GM18526 (cell line): Measurements from ENCODE around the gene PHPT1.

Experiments
- POLR2A ChIP-seq: IDR thresholded peaks from 3 replicates; pipeline ENCODE4 v1.6.1; 2011; ENCODE audit not compliant: insufficient read length; ENCODE audit errors: extremely low read depth

PHPT1 gene

DNA sequence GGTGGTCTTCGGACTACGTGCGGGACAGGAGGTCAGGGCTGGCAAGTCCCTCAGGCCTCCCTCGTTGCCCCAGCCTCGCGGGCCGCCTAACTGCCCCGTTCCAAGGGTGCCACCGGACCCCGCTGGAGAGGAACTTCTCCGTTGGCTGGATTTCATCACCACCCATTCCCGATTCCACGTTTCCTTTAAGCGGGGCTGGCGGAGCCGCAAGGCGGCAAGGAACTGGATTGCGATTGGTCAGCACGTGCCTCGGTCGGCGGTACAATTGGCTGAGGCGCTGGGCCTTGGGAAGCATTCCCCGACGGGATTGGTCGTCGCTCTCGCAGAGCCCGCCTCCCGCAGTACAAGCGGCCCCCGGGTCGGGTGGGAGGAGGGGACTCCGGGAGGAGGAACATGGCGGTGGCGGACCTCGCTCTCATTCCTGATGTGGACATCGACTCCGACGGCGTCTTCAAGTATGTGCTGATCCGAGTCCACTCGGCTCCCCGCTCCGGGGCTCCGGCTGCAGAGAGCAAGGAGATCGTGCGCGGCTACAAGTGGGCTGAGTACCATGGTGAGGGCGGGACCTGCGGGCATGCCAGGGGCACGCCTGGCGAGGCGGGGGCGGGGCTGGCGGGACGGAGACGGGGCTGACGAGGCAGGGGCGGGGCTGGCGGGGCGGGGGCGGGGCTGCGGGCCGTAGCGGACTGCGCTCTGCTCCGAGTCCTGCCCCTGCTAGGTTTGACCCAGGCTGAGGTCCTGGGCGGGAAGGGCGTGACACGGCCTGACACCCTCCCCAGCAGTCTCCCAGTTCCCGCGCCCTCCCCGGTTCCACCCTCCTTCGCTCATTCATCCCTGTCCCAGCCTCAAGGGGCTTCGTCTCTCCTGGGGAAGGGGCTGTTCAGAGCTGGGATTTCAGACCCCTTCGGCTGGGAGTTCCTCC, at the start of gene PHPT1:
Gene PHPT1 (plus strand): TSS at position 372 of the 922 bp plus-strand sequence. CDS start 22 bp downstream, at position 394.
- TF ChIP-seq POLR2A: peak; percentile 93

DNA sequence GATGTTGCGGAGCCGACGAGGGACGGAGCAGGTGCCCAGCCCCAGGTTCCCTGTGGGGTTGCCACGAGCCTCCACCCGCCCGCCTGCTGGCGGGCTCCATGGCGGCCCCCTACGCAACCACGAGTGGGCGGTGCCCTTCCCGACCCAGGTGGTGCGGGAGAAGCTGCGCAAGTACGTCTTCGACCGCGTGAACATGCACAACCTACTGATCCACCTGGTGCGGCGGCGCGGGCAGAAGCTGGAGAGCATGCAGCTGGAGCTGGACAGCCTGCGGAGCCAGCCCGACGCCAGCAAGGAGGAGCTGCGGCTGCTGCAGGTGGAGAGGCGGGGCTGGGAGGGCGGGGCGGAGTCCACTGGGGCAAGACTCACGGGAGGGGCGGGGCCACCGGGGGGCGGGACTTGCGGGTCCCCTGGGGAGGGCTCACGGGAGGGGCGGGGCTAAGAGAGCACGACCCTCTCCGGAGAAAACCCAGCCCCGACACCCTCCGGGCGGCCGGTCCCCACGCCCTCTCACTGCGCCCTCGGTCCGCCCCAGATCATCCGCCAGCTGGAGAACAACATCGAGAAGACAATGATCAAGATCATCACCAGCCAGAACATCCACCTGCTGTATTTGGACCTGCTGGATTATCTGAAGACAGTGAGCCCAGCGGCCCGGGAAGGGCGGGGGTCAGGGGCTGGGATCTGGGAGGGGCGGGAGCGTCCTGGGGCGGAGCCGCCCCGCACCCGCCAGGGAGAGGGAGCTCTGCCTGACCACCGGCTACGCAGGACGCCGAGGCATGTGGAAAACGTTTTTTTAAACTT, 49.2 kb upstream of the PHPT1 start:
- no peak for TF ChIP-seq POLR2A

DNA sequence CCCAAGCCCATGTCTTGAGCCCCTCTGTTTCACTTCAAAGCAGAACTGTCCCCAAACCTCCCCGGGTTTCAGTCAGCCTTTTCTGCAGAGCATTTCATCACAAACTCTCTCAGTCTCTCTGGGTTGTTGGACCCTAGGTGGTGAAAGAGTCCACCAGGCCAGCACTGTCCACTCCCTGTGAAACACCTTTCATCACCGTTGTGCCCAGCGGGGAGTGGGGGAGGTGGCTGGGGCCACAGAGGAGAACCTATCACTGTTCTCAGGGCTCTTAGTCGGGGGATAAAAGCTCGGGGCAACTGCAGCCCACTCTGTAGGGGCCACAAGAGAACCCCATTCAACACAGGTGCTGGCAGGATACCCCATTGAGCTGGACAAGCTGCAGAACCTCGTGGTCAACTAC, 46.9 kb upstream of the PHPT1 start:
- TF ChIP-seq POLR2A: no peak

DNA sequence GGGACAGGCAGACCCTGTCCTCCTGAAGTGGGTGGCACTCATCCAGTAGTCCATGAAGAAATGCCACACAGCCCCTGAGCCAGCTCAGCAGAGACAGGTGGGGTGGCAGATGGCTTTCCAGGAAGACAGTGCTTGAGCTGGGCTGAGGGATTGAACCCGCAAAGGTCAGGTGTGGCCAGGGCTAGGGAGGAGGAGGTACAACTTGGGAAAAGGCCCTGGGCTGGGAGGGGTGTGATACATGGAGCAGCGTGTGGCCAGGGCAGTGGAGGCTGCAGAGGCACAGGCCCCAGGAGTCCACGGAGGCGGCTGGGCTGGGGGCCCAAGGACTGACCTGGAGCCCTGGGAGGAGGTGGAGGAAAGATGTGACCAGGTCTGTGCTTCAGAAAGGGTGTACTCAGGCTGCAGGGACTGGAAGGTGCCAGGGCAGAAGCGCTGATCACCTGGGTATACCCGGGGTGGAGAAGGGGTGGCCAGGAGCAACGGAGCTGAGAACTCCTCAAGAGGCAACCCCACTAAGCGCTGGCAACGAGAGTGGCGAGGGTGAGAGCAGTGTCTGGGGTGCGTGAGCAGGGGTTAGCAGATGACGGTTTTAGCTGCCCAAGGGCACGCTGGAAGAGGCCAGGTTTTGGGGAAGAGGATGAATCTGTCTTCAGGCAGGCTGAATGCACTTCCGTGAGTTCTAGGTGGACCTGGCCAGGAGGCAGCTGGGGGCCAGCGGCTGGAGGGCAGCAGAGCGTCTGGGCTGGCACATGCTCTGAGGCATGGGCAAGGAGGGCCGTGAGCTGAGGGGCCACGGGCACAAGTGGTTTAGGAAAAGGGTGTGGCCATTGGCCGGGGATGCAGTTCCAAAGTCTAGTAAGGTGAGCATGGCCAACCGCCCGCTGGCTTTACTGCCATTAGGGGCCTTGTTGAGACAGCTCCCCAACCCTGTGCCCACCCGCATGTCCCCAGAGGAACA, 45.4 kb upstream of the PHPT1 start:
- TF ChIP-seq POLR2A: no peak

DNA sequence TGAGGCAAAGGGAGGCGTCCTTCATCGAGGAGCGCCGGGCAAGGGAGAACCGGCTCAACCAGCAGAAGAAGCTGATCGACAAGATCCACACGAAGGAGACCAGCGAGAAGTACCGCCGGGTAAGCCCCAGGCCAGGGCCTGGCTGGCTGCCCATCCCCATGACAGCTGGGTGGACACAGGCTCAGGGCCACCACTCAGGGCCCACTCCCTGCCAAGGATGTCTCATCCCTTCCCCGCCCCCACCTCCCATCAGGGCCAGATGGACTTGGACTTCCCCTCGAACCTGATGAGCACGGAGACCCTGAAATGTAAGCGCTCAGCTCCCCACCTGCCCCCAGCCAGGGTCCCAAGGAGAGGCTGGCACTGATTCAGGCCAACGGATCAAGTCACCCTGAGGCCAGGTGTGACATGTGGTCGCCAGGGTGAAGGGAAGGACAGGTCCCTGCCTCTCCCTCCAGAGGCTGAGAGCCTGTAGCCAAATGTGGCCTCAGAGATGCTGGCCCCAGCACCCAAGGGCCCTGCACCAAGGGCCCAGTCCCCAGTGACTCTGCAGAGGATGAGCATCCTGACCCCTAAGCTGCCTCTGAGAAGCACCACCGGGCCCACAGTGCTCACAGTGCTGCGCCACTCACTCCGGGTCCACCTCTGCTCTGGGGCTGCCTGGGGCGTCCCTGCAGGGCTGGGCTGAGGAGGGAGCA, 44.6 kb upstream of the PHPT1 start:
- no peak for TF ChIP-seq POLR2A

DNA sequence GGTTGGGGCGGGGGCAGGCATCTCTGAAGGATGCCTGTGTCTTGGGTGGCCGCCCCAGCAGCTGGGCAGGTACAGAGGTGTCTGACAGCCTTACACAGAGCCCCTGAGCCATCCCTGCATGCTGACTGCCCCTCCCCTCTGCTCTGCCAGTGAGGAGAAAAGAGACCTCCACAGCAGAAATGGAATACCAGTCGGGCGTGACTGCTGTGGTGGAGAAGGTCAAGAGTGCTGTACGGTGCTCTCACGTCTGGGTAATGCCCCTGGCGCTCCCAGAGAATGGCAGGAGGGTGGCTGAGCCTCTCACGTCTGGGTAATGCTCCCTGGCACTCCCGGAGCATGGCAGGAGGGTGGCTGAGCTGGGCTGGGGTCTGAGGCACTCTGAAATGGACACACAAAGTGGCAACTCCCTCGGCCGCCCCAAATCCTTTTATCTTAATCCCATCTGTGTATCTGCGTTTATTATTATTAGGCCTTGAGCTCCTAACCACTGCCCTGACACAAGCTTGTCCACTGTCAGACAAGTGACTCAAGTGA, 43.9 kb upstream of the PHPT1 start:
- no peak for TF ChIP-seq POLR2A

DNA sequence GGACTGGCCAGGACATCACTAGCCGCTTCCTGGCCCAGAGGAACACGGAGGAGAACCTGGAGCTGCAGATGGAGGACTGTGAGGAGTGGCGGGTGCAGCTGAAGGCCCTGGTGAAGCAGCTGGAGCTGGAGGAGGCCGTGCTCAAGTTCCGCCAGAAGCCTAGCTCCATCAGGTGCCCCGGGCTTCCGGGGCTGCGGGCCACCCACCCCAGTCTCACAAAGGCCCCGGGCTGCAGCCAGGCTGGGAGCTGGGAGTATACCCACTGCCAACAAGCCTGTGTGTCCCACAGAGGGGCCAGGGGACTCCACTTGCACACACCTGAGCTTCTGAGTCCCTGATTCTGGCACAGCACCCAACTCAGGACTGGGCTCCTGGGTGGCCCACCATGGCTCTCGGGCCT, 43.1 kb upstream of the PHPT1 start:
- no peak for TF ChIP-seq POLR2A

DNA sequence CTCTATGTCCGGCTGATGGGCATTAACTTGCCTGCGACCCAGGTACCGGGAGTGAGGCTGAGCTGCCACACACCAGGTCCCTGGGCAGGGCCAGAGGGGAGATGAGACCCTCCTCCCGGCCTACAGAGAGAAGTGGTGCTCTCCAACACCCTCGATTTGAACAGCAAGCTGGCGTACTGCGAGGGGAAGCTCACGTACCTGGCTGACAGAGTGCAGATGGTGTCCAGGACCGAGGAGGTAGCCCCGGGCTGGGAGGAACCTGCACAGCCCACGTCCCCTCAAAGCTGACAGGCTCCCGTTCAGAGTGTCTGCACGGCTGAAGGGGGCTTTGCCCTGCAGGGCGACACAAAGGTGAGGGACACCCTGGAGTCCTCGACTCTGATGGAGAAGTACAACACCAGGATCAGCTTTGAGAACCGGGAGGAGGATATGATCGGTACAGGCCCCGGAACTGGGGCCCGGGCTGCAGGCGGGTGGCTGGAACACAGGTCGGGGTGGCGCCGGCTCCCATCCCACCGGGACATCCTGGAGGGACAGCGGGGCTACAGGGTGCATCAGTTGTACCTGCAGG, 42.5 kb upstream of the PHPT1 start:
- no peak for TF ChIP-seq POLR2A

DNA sequence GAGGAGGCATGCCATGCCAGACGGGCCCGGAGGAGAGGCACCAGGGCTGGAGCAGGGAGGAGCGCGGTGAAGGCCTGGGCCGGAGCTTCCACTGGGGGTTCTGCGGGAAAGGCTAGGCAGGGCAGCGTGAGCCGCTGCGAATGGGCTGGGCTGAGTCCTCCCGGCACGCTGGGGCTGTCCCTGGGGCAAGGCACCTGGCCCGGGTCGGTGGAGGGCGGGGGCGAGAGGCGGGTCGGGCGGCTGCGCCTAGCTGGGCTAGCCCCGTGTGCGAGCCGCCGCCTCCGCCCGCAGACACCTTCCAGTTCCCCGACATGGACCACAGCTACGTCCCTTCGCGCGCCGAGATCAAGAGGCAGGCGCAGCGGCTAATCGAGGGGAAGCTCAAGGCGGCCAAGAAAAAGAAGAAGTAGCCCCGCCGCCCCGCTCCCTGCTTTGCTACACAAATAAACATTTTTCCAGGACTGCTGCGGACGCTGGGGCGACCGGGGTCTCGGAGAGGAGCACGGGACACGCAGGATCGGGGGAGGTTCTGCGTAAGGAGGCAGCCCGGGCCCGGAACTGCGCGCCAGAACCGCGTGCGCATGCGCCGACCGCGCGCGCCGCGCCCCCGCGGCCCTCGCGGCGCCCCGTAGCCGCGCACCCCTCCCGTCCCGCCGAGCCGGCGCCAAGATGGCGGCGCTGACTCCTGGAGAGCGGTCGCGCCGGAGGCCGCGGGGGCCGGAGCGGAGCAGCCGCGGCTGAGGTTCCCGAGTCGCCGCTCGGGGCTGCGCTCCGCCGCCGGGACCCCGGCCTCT, 41.7 kb upstream of the PHPT1 start, which contains the start of gene RABL6:
Gene RABL6 (plus strand): TSS at position 668 of the 794 bp plus-strand sequence. CDS start 249 bp downstream, outside the sequence.
- TF ChIP-seq POLR2A: peak; percentile 89

DNA sequence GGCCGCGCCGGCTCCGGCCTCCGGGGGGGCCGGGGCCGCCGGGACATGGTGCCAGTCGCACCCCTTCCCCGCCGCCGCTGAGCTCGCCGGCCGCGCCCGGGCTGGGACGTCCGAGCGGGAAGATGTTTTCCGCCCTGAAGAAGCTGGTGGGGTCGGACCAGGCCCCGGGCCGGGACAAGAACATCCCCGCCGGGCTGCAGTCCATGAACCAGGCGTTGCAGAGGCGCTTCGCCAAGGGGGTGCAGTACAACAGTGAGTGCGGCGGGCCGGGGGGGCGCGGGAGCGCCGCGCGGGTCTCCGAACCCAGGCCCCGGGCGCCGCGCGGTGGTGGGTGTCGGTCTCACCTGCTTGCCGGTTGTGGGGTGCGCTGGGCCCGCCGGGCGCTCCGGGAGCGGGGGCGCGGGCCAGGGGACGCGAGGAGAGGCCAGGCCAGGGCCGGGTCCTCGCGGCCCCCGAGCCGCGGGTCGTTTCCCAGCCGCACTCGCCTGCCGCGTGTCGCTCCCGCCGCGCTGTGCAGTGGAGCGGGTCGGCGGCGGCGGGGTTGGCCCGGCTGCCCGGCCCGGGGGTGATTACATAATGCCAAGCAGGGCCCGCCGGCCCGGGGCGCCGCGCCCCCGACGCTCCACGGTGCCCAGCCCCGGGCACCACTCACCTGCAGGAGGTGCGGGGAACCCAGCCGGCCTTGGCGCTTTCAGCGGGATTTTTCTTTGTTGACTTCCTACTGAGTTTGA, 41.0 kb upstream of the PHPT1 start:
- no peak for TF ChIP-seq POLR2A

DNA sequence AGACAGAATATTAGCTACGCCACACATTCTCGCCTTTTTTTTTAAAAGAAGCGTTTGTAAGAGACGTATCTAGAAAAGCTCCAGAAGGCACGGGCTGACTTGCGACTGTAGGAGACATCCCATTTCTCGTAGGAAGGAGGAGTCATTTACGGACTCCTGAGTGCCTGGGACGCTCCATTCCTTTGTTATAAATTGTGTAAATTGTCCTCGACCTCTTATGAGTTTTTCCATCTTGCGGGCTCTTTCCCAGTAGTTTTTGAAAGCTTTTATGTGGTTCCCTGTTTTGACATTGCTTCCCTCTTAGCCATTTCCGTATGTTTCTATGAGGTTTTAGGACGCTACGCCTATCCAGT, 40.4 kb upstream of the PHPT1 start:
- no peak for TF ChIP-seq POLR2A

DNA sequence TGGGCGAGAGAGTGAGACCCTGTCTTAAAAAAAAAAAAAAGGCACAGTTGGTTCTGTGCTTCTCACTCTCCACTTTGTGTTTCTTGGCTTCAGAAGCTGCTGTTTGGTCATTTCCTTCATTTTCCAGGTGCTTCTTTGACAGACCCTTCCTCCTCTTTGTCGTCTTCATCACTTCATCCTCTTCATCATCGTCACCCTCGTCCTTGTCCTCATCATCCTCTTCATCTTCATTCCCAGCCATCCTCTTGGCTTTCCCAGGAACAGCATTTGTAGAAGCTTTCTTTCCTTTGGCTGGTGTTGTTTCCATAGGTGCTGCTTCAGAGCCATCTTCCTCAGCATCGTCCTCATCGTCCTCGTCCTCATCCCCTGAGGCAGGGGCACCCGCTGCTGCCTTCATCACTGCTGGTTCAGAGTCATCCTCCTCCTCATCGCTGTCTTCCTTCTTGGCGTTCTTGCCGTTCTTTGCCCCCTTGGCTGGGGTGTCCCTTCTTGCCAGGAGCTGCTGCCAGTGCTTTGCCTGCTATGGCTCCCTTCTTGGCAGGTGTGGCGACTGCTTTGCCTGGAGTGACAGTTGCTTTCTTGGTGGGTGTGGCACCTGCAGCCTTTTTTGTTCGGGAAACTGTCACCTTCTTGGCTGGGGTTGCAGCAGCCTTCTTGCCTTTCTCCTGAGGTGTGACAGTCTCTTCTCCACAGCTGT, 34.3 kb upstream of the PHPT1 start:
- TF ChIP-seq POLR2A: no peak

DNA sequence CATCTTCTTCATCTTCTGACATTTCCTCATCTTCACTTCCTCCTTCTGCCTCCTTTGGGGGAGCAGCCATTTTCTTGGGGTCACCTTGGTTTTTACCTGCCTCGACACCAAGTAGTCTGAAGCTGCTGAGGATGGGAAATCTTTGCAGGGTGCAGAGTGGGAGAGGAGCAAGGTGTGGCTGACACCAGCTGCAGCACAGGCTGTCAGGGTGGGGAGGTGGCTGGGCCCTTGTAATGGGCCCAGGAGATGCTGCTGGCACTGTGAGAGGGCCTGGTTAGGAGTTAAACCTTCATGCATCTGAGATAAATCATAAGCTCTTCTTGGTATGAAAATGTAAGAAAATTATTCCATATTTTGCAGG, 33.8 kb upstream of the PHPT1 start:
- TF ChIP-seq POLR2A: no peak
